ENCODE measurements around the gene APOL3. TPM values are rescaled to one million over a fixed set of nuclear protein-coding genes. Genes with fewer than 3 reads are reported as not detected.

APOL3 gene
- total and polyA plus RNA-seq, 2 of the 13 experiments (the other 11 are each of a cell fraction or from before 2014, with no cell fraction given) = 3.8 to 5.4 TPM

- no peak overlapping the region for H2AFZ ChIP-seq (ENCODE audit: low read length)
- DNase-seq (ENCODE audit: low spot score) = no peak
- ChIA-PET POLR2A (no interaction called here), CTCF (ENCODE audit: low intra/inter-chr PET ratio, low total read pairs) (interaction anchor here (1.4 to 3.1 kb wide), 3 partner anchors 27 to 92 kb away, joined by 4 to 22 read pairs (median 14); partner anchors contain the start of gene APOL2)
- H3K27ac ChIP-seq (ENCODE audit: extremely low read length, insufficient read depth, low read length) = no peak overlapping the region
- WGBS (ENCODE audit: low lambda C conversion rate) = 66% methylated on average over 2 of the region's 2 CpGs
- H3K9me3 ChIP-seq (ENCODE audit: low read length) = no peaks in the 10 kb centered on the region
- BruUV-seq (replicated peaks) = no TSS peak
- H3K36me3 ChIP-seq (replicated peaks in 1 of 2; ENCODE audit: control insufficient read depth in 1 of 2, insufficient read depth in 2 of 2, low read length in 2 of 2) = no peaks in the 10 kb centered on the region
- no peak for TF ChIP-seq MEIS2 (CRISPR knock-in tag; IDR thresholded peaks at IDR 0.05)
- TF ChIP-seq TEF (CRISPR knock-in tag; IDR thresholded peaks at IDR 0.05) = no peak
- TF ChIP-seq ZNF274 (CRISPR knock-in tag; IDR thresholded peaks at IDR 0.05) = no peak
- TF ChIP-seq ZXDC (CRISPR knock-in tag; IDR thresholded peaks at IDR 0.05) = no peak
- TF ChIP-seq ZNF256 (CRISPR knock-in tag; conservative IDR thresholded peaks at IDR 0.05) = no peak
- no peak for TF ChIP-seq ZNF724P (CRISPR knock-in tag; IDR thresholded peaks at IDR 0.05; ENCODE audit: borderline replicate concordance)
- TF ChIP-seq ZUFSP (CRISPR knock-in tag; IDR thresholded peaks at IDR 0.05; ENCODE audit: borderline replicate concordance) = no peak
- TF ChIP-seq ZNF773 (CRISPR knock-in tag; IDR thresholded peaks at IDR 0.05; ENCODE audit: borderline replicate concordance) = no peak
- TF ChIP-seq POLR2A (IDR thresholded peaks at IDR 0.05; ENCODE audit: insufficient read depth in 1 of 2, low read depth in 2 of 2, low read length in 2 of 2) = no peak
- no peak for TF ChIP-seq ZNF17 (CRISPR knock-in tag; IDR thresholded peaks at IDR 0.05)
- TF ChIP-seq THAP7 (CRISPR knock-in tag; IDR thresholded peaks at IDR 0.05) = no peak
- no peak for TF ChIP-seq CBX5 (CRISPR knock-in tag; IDR thresholded peaks at IDR 0.05; ENCODE audit: borderline replicate concordance)
- TF ChIP-seq ZNF20 (CRISPR knock-in tag; IDR thresholded peaks at IDR 0.05) = no peak
- no peak for TF ChIP-seq ZNF335 (CRISPR knock-in tag; IDR thresholded peaks at IDR 0.05)
- no peak for TF ChIP-seq ZBTB1 (CRISPR knock-in tag; IDR thresholded peaks at IDR 0.05; ENCODE audit: borderline replicate concordance)
- TF ChIP-seq ZGPAT (CRISPR knock-in tag; IDR thresholded peaks at IDR 0.05) = no peak
- TF ChIP-seq ATM (IDR thresholded peaks at IDR 0.05; ENCODE audit: borderline replicate concordance) = no peak
- no peak for TF ChIP-seq ZNF557 (CRISPR knock-in tag; IDR thresholded peaks at IDR 0.05)
- no peak for TF ChIP-seq TEAD2 (CRISPR knock-in tag; IDR thresholded peaks at IDR 0.05)
- ATAC-seq = no peak
- no peaks in the 10 kb centered on the region for H3K79me2 ChIP-seq (ENCODE audit: insufficient read depth, low read length)
- peaks cover 30% of the 10 kb centered on the region for H3K4me1 ChIP-seq (ENCODE audit: insufficient read depth, low read length)
- no peak overlapping the region for H3K4me3 ChIP-seq (replicated peaks in 1 of 3; ENCODE audit: insufficient read depth in 1 of 3, low read depth in 2 of 3, low read length in 3 of 3)
- in situ Hi-C loops (cut with HindIII; ENCODE audit: extremely low pct_ligation_motif_present, low pct_unique_long_range_greater_than_20kb) (no loop called here), intact Hi-C loops (cut with micrococcal nuclease; ENCODE audit: unreplicated experiment) (loop anchor here (2.0 kb wide), 1 partner anchor 92 kb away; no protein-coding TSS in a partner anchor)
- H3K27me3 ChIP-seq (ENCODE audit: control insufficient read depth in 1 of 2, insufficient read depth in 2 of 2, low read length in 2 of 2) = no peaks in the 10 kb centered on the region
- H3K9ac ChIP-seq (ENCODE audit: insufficient read depth, low read depth, low read length) = no peak overlapping the region
- no peak overlapping the region for H3K4me2 ChIP-seq (ENCODE audit: low read depth, low read length)
- no peaks in the 10 kb centered on the region for H4K20me1 ChIP-seq (ENCODE audit: insufficient read depth, low read length)
- FAIRE-seq = no peak
Observed at GRCh38 chr22:36194385-36194784, 33.8 kb upstream of the APOL3 start.

Measured in HepG2 (cell line).